Left ventricle myocardium superior (tissue), 1 donor: ENCODE data around the gene SYTL3. TPM values are rescaled to one million over a fixed set of nuclear protein-coding genes. Genes with fewer than 3 reads are reported as not detected.

ENCODE experiments used
- ATAC-seq: fragments of 200-7000 bp; cut with Tn5 transposase; one replicate; pipeline ENCODE4 v1.9.1; 2020; ENCODE audit warnings: mild to moderate bottlenecking, moderate library complexity
- DNase-seq: peaks from one replicate; pipeline ENCODE4 v3.0.0-alpha.2; 2020
- intact Hi-C: fragments of 100-400 bp; cut with micrococcal nuclease; formaldehyde crosslinking; loops from one replicate; pipeline ENCODE4 v1.11.0; 2022
- total RNA-seq: library from RNA; stranded (reverse); fragmentation: NEBNext Ultra II Directional; extraction: Animal tissue kit (Norgen Biotek cat#: 25700); gene quantifications from one replicate; pipeline ENCODE4 v1.2.1, GENCODE V29; 2021
- donor health status: DM: no; HTN: yes; CAD: no; lungs with severe emphysema.

Gene SYTL3
- total RNA-seq, 1 donor from 2014 or later = 10.8 TPM

GRCh38 chr6:158737710-158738615 is 88.1 kb downstream of the SYTL3 start:
- DNase-seq (no peak), ATAC-seq (peak; percentile 63)
- intact Hi-C loops = no loop called here

DNA sequence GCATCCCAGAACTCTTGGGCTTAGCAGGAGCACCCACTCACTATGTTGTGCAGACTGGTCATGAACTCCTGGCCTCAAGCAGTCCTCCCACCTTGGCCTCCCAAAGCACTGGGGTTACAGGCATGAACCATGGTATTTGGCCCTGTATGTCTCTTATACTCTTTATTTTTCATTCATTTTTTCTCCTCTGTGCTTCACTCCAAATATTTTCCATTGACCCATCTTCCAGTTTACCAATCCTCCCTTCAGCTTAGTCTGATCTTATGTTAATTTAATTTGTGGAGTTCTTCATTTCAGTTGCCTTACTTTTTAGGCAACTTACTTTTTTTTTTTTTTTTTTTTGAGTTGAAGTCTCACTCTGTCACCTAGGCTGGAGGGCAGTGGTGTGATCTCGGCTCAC is 89.8 kb downstream of the SYTL3 start:
- no peak for DNase-seq
- ATAC-seq = no peak
- intact Hi-C loops = no loop called here

GRCh38 chr6:158743033-158743651 is 93.3 kb downstream of the SYTL3 start:
- DNase-seq (no peak), ATAC-seq (no peak)
- intact Hi-C loops = no loop called here

DNA sequence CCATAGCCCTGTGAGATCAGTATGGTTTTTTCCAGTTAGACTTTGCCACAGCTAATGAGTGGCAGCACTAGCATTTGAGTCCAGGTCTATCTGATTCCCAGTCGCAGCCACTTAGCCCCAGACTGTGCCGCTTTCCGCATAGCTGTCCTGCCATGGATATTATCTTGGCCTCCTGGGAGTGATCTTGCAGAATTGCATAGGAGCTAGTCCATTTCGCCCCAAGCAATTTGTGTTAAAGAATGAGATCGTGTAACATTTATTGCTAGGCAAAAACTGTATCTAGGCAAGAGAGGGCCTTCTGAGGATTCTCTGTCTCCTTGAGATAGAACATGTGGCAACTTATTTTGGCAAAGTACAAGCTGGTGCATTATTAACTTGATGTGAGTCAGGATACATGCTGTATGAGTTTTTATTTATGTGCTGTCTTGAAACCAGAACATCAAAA is 95.2 kb downstream of the SYTL3 start:
- intact Hi-C loops = no loop called here
- ATAC-seq = peak; percentile 63
- no peak for DNase-seq

DNA sequence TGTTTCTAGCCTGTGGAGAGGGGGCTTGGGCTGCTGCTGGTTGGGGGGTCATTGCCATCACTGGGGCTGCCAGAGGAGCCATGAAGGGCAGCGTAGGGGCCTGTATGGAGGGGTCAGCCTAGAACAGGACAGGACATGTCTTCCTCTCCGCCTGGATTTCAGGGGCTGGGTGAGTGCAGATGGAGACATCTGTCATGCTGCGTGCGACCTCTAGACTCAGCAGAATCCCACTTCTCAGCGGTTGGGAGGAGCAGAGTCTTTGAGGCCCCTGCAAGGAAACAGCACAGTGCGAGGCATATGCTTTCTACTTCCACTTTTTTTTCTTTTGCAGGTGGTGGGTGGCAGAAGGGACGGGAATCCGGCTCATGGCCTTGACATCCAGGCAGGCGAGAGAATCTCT is 101.4 kb downstream of the SYTL3 start:
- ATAC-seq (no peak), DNase-seq (no peak)
- intact Hi-C loops = no loop called here

GRCh38 chr6:158751921-158752320 is 102.1 kb downstream of the SYTL3 start:
- DNase-seq (no peak), ATAC-seq (peak; percentile 53)
- intact Hi-C loops = no loop called here

DNA sequence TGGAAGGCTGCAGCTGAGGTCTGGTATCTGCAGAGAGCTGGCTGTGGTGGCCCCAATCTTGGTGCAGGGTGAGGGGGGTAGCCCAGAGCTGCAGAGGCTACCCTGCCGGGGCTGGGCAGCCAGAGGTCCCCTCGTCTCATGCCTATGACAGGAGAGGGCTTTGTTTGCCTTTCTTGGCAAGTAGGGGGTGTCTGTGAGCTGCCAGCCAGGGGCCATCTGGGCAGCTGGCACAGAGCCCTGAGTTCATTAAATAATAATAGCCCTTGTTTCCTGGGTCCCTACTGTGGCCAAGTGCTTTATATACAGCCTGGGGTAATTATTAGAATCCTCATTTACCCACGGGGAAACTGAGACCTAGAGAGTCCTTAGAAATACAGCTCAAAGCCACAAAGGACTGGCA is 102.8 kb downstream of the SYTL3 start:
- DNase-seq = peak; percentile 75
- intact Hi-C loops = no loop called here
- ATAC-seq = peak; percentile 84

- intact Hi-C loops = no loop called here
- ATAC-seq (no peak), DNase-seq (no peak)
These were observed 104.0 kb downstream of the SYTL3 start for GRCh38 chr6:158753811-158754210.

DNA sequence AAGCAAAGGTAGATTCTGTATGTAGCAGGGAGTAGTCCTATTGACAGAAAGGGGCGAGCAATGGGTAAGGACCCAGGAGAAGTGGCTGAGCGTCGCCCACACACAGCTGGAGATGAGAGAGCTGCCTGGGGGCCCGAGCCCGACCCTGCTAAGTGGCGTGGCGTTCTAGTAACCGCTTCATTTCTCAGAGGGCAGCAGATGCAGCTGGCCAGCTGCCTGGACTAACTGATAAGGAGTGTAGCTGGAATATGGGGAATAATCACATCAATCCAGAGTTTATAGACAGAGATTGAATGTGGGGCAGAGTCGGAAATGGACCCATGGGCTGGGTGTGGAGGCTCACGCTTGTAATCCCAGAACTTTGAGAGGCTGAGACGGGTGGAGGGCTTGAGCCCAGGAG is 104.9 kb downstream of the SYTL3 start:
- intact Hi-C loops = no loop called here
- DNase-seq (no peak), ATAC-seq (no peak)

GRCh38 chr6:158755636-158756035 is 105.8 kb downstream of the SYTL3 start:
- ATAC-seq (no peak), DNase-seq (no peak)
- intact Hi-C loops = no loop called here

GRCh38 chr6:158756126-158756525 is 106.3 kb downstream of the SYTL3 start:
- intact Hi-C loops = no loop called here
- ATAC-seq = no peak
- DNase-seq = no peak

DNA sequence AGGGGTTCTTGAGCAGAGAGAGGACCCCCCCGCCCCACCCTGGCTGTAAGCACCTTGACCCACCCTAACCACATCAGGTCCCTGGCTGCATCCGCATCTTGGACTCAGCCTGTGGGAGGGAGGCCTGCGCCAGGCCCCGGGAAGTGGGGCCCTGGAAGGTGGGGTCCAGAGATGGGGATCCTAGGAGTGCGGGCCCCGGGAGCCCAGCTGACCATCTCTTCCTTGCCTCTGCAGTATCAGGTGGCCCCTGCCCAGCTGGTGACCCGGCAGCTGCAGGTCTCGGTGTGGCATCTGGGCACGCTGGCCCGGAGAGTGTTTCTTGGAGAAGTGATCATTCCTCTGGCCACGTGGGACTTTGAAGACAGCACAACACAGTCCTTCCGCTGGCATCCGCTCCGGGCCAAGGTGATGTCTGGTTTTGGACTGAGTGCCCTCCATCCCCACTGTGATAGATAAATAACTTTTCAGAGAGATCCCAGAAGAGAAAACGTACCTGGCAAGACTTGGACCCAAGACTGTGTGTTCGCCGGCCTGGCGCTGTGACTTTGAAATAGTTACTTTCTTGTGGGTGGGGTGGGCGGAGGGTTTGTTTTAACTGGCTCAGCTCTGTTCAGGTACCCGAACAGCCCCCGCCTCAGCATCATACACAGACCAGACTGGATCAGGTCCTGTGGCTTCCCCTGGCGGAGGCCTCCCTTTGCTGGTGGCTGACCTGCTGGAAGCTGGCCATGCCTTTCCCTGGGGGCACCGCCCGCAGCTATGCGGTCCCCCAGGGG is 107.3 kb downstream of the SYTL3 start:
- DNase-seq (no peak), ATAC-seq (no peak)
- intact Hi-C loops = no loop called here

- intact Hi-C loops = no loop called here
- no peak for DNase-seq
- ATAC-seq = no peak
These were observed 107.9 kb downstream of the SYTL3 start for GRCh38 chr6:158757753-158758090.

DNA sequence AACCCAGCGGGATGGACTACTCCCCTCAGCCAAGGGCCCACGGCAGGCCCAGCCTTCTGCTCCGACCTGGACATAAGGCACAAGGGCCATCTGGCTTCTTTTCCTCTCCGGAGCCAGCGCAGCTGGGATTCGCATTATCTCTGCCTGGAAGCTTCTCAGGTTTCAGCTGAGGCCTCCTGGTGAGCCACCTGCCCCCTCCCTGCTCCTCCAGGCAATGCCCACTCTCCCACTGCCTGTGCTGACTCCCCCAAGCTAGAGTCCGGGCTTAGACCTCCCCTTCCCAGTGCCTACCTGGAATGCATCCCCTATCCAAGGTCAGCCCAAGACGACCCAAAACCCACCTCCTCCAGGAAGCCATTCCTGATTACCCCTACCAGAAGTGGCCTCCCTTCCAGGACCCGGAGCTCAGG is 108.6 kb downstream of the SYTL3 start:
- ATAC-seq (peak; percentile 42), DNase-seq (no peak)
- intact Hi-C loops = no loop called here

DNA sequence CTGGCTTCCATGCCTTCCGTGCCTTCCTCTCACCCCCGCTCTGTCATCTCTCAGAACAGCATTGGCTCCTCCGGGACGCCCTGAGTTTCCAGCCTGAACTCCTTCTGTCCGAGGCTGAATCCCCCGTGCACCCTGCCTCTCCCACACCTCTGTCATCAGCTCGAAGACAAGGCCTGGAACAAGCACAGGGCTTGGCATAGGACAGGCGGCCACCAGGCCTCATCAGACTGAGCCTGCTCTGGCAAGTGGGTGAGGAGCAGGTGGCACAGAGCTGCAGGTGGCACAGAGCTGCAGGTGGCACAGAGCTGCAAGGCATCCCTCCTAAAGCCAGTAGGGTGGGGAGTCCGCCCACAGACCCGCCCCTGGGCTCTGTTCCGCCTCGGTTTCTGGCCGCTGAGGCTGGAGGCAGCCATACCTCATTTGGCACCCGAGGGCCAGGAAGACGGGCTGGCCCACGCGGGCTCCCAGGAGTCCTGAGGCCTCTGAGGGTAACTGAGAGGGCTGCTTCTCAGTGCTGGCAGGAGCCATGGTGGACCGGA is 109.2 kb downstream of the SYTL3 start:
- intact Hi-C loops = no loop called here
- DNase-seq (no peak), ATAC-seq (no peak)

DNA sequence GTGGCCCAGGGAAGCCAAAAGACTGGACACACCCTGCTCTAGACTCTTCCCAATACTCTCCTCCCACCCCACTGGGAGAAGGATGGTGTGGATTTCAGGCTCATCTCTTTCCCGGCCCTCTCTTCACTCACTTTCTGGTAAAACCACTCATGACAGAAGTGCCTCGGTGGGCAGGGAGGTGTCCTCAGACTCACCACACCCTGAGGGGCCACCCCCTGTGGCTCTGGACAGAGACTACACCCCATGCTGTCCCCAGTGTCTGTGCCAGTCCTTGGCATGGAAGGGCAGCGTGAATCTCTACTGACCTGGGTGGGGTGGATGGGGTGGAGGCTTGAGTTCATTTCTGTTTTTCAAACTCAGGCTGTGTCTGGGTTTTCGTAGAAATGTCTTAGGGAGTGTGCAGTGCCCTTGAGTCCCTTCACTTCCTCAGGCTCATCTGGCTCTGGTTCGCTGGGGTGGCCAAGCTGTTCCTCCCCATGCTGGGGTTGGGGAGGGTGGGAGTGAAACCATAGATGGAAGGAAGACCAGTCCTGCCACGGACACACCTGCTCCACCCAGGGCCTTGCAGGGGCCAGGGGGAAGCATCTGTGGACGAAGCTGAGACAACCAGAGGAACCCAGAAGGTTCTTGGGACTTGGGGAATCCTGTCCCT is 110.2 kb downstream of the SYTL3 start:
- intact Hi-C loops = loop anchor here (10.0 kb wide), 1 partner anchor 45 kb away; no protein-coding TSS in a partner anchor
- ATAC-seq = no peak
- DNase-seq = no peak

DNA sequence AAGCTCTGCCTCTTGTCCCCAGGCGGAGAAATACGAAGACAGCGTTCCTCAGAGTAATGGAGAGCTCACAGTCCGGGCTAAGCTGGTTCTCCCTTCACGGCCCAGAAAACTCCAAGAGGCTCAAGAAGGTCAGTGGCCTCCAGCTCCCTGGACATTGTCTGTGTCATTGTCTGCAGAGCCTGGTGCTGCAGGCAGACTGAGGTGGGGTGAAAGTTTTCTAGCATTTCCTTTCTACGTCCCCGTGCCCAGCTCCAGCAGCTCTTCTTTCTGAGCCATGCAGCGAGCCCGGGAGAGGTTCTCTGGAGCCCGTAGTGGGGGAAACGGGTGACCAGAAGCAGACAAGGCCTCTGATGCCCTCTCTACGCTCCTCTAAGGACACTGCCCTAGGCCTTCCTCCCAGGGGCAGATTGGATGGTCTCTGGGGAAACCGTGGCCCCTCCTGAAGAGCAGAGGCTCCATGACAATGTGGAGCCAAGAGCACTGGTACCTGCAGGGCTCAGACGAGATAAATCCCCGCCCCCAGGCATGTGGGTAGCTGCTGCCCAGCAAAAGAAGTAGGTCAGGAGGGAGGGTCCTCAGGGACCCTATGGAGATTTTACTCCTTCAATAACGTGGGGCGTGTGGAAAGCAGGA is 110.9 kb downstream of the SYTL3 start:
- intact Hi-C loops = loop anchor here (10.0 kb wide), 1 partner anchor 46 kb away; no protein-coding TSS in a partner anchor
- DNase-seq = no peak
- ATAC-seq = no peak

GRCh38 chr6:158761746-158762145 is 111.9 kb downstream of the SYTL3 start:
- DNase-seq (no peak), ATAC-seq (no peak)
- intact Hi-C loops = loop anchor here (10.0 kb wide), 1 partner anchor 47 kb away; no protein-coding TSS in a partner anchor
